ENCODE measurements around the gene SLC2A6. TPM values are rescaled to one million over a fixed set of nuclear protein-coding genes. Genes with fewer than 3 reads are reported as not detected.

The SLC2A6 gene
- polyA plus RNA-seq, 1 experiment, result 1.7 TPM

- ChIA-PET CTCF (no interaction called here), POLR2A (no interaction called here)
- TF ChIP-seq, protein P1, sequence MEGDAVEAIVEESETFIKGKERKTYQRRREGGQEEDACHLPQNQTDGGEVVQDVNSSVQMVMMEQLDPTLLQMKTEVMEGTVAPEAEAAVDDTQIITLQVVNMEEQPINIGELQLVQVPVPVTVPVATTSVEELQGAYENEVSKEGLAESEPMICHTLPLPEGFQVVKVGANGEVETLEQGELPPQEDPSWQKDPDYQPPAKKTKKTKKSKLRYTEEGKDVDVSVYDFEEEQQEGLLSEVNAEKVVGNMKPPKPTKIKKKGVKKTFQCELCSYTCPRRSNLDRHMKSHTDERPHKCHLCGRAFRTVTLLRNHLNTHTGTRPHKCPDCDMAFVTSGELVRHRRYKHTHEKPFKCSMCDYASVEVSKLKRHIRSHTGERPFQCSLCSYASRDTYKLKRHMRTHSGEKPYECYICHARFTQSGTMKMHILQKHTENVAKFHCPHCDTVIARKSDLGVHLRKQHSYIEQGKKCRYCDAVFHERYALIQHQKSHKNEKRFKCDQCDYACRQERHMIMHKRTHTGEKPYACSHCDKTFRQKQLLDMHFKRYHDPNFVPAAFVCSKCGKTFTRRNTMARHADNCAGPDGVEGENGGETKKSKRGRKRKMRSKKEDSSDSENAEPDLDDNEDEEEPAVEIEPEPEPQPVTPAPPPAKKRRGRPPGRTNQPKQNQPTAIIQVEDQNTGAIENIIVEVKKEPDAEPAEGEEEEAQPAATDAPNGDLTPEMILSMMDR (IDR thresholded peaks at IDR 0.05; ENCODE audit: low read depth, low read length), result no peak
- DNase-seq (ENCODE audit: low read depth, low spot score), result no peak
- Histone ChIP-seq H3K9me3 (ENCODE audit: control insufficient read depth, insufficient read depth, low read length) (peaks cover 11% of the 10 kb centered on the region), H3K27ac (ENCODE audit: low read depth, low read length) (no peak overlapping the region), H3K27me3 (ENCODE audit: control insufficient read depth, insufficient read depth, low read length) (peaks cover 36% of the 10 kb centered on the region), H3K4me3 (ENCODE audit: low read depth, low read length) (no peak overlapping the region)
Measured at GRCh38 chr9:133502112-133502511, 23.2 kb upstream of the SLC2A6 start.

GRCh38 chr9:133499892-133500270 lies 21.0 kb upstream of the SLC2A6 start:
- TF ChIP-seq, protein P1 (IDR thresholded peaks at IDR 0.05; ENCODE audit: low read depth, low read length), result no peak
- no peak for DNase-seq (ENCODE audit: low read depth, low spot score)
- Histone ChIP-seq H3K4me3 (ENCODE audit: low read depth, low read length) (no peak overlapping the region), H3K9me3 (ENCODE audit: control insufficient read depth, insufficient read depth, low read length) (peaks cover 14% of the 10 kb centered on the region), H3K27ac (ENCODE audit: low read depth, low read length) (no peak overlapping the region), H3K27me3 (ENCODE audit: control insufficient read depth, insufficient read depth, low read length) (peaks cover 50% of the 10 kb centered on the region)
- ChIA-PET POLR2A (no interaction called here), CTCF (interaction anchor here (0.7 kb wide), 1 partner anchor 13 kb away, joined by 3 read pairs; no protein-coding TSS in a partner anchor)

DNA sequence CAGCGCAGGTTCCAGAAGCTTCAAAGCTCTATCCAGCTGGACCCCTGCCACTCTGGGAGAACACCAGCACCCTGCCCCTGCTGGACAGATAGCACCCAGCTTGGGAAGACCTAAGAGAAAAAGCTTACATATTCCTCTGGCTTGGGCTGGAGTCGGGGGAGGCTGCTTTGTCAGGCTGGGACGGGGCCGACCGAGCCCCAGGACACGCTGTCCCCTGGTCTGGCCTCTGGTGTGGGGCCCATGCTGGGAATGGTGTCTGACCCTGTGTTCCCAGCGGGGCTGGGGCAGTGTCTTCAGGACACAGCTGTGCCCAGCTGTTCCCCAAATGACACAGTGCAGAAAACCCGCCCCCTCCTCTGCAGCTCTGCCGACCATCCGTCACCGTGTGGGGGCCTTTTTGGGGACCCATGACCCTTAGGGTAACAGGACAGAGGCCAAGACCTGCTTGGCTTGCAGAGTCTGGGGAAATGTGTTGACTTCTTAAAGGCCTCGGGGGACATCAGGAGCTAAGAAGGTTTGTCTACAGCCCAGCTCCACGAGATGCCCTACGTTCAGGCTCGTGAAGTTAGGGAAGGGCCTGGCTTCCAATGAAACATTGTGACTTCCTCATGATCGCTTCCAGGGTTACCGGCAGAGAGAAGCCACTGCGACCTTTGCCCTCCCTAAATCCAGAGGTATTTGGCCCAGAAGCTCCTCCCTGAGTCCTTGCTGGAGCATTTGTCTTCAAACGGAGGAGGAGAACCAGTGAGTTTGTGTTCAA lies 20.4 kb upstream of the SLC2A6 start:
- POLR2A ChIA-PET, result no interaction called here
- TF ChIP-seq, protein P1 (IDR thresholded peaks at IDR 0.05; ENCODE audit: low read depth, low read length), result peak; percentile 10; the same call in 1 of the 2 replicates
- Histone ChIP-seq H3K4me3 (ENCODE audit: low read depth, low read length) (no peak overlapping the region), H3K27ac (ENCODE audit: low read depth, low read length) (no peak overlapping the region), H3K27me3 (ENCODE audit: control insufficient read depth, insufficient read depth, low read length) (peaks cover 54% of the 10 kb centered on the region), H3K9me3 (ENCODE audit: control insufficient read depth, insufficient read depth, low read length) (peaks cover 14% of the 10 kb centered on the region)
- CTCF ChIA-PET, result interaction anchor here (0.7 kb wide), 1 partner anchor 13 kb away, joined by 3 read pairs; no protein-coding TSS in a partner anchor
- no peak for DNase-seq (ENCODE audit: low read depth, low spot score)

DNA sequence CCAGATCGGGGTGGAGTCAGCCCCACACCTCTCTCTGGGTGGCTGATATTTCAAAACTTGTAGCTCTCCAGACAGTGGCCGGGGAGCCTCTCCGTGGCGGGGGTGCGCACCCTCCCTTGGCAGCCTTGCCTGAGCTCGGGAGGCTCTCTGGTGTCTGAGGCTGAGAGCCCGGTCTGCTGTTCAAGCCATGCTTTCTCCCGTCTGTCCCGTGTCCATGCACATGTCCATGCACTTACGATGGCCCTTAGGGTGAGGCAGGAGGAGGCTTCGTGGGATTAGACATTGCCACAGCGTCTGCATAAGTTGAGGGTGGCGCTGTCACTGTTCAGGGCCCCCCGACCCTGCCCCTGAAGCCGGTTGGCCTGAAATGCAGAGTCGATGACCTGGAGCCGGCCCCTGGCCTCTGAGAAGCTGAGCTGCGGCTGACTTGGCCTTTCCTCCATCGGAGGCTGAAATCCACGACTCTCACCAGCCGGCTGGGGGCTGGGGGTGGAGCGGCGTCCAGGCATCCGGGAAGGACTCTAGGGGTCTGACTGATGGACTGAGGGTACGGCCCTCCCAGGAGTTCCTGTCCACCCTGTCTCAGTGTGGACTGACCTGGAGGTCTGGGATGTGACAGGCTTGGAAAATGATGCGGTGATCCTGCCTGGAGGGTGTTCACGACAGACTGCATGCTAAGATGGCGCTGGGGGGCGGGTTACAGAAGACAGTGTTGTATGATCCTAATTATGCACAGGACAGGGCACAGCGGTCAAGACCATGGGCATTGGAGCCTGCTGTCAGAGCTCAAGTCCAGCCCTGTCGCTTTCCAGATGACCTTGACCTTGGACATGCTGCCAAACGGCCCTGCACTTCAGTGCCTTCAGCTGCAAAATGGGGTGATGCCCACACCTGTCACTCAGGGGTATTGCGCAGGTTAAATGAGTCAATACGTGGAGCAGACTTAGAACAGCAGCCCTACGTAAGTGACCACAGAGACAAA lies 18.3 kb upstream of the SLC2A6 start:
- H3K27ac ChIP-seq (ENCODE audit: low read depth, low read length), result no peak overlapping the region
- H3K4me3 ChIP-seq (ENCODE audit: low read depth, low read length), result no peak overlapping the region
- POLR2A ChIA-PET, result no interaction called here
- TF ChIP-seq, protein P1 (IDR thresholded peaks at IDR 0.05; ENCODE audit: low read depth, low read length), result no peak
- CTCF ChIA-PET, result interaction anchor here (0.7 kb wide), 1 partner anchor 11 kb away, joined by 4 read pairs; no protein-coding TSS in a partner anchor
- H3K27me3 ChIP-seq (ENCODE audit: control insufficient read depth, insufficient read depth, low read length), result peaks cover 67% of the 10 kb centered on the region
- DNase-seq (ENCODE audit: low read depth, low spot score), result no peak
- H3K9me3 ChIP-seq (ENCODE audit: control insufficient read depth, insufficient read depth, low read length), result peaks cover 14% of the 10 kb centered on the region

Data from AG04450 (cell line).